Esophagus (tissue), 2 donors: Measurements from ENCODE around the gene DMRTA1. TPM values are rescaled to one million over a fixed set of nuclear protein-coding genes. Genes with fewer than 3 reads are reported as not detected.
"Not testable (repeated sequence)": the region's sequence is repeated elsewhere in the genome, so short reads cannot be mapped to it uniquely, and the experiment has no call there.

Source experiments
- H3K27ac ChIP-seq, 2 donors: one replicate each; pipeline ENCODE4 v1.5.1; 2013; ENCODE audit warnings: low read depth in 2 of 2, mild to moderate bottlenecking in 2 of 2, inconsistent platforms in 1 of 2, low read length in 1 of 2, moderate library complexity in 1 of 2
- H3K27me3 ChIP-seq, 2 donors: one replicate each; pipeline ENCODE4 v1.6.1; 2013; ENCODE audit warnings: low read length in 2 of 2, control low read depth in 1 of 2, mild to moderate bottlenecking in 1 of 2; ENCODE audit not compliant: insufficient read depth in 2 of 2, control insufficient read depth in 1 of 2
- H3K36me3 ChIP-seq, 2 donors: one replicate each; pipeline ENCODE4 v1.6.1; 2013; ENCODE audit warnings: low read length in 1 of 2; ENCODE audit not compliant: control insufficient read depth in 2 of 2, insufficient read depth in 2 of 2
- H3K4me1 ChIP-seq, 2 donors: one replicate each; pipeline ENCODE4 v1.6.1; 2013; ENCODE audit warnings: low read length in 1 of 2; ENCODE audit not compliant: control insufficient read depth in 2 of 2, insufficient read depth in 2 of 2
- H3K4me3 ChIP-seq, 2 donors: one replicate each; pipeline ENCODE4 v1.5.1; 2013; ENCODE audit warnings: low read length in 2 of 2, mild to moderate bottlenecking in 2 of 2, low read depth in 1 of 2, moderate library complexity in 1 of 2
- H3K9me3 ChIP-seq, 2 donors: one replicate each; pipeline ENCODE4 v1.6.1; 2013; ENCODE audit warnings: mild to moderate bottlenecking in 2 of 2, low read depth in 1 of 2, low read length in 1 of 2, moderate library complexity in 1 of 2; ENCODE audit not compliant: control insufficient read depth in 2 of 2, insufficient read depth in 1 of 2
- WGBS, 2 donors: extraction: QIAGEN DNeasy Blood & Tissue Kit; methylation state at CpG; one replicate each; pipeline ENCODE4 v1.1.7; 2013; 5-methylcytosine and 5-hydroxymethylcytosine counted together
- polyA plus RNA-seq, 2 donors: library from polyadenylated mRNA; stranded (reverse); fragments of 200-250 nt; gene quantifications; one replicate each; pipeline ENCODE4 v1.2.3, GENCODE V29; 2013
- donor health status: healthy with polysubstance abuse.
- donor health status: Bipolar disorder and iron deficiency.

DMRTA1 gene
- polyA plus RNA-seq, 2 donors, result 1.0 to 1.5 TPM

DNA sequence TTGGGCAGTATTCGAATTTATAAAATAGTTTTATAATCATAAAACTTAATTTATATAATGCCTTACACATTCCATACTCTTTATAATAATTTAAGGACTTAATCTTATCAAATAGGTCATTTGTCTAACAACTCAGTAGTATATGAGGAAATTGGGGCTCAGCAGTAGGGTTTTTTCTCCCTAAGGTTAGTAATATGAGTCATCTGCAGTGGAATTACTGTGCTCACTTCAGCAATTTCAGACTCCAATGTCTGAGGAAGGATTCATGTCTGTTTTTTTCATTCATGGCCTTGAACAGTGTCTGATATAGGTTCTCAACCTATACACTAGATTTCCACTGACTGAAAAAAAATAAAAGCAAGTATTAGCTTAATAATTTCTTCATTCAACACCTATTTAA lies 7.4 kb downstream of the DMRTA1 start:
- Histone ChIP-seq H3K27ac (no peak overlapping the region), H3K4me3 (no peak overlapping the region), H3K9me3 (no peaks in the 10 kb centered on the region), H3K36me3 (no peaks in the 10 kb centered on the region), H3K4me1 (no peaks in the 10 kb centered on the region), H3K27me3 (no peaks in the 10 kb centered on the region)
- WGBS, 2 donors, result 0 to 23% methylated on average over 1 of the region's 1 CpG

DNA sequence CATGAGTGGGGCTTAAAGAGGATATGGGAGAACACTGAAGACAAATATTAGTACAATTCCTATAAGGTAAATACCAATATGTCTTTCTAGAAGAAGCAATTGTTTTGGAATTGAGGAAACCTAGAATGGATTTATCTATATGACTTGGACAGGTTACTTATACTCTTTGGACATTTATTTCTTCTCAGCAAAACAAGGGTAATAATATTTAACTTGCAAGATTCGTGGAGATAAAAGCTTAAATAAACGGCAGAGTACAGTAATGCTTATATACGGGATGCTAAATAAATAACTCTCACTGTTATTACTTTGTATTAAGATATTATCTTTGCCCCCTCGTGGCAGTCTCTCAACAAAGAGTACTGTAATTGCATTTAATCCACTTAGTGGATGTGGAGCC lies 8.6 kb downstream of the DMRTA1 start:
- WGBS, 2 donors, result 62 to 68% methylated on average over 4 of the region's 4 CpGs
- Histone ChIP-seq H3K9me3 (no peaks in the 10 kb centered on the region), H3K27me3 (no peaks in the 10 kb centered on the region), H3K27ac (no peak overlapping the region), H3K4me1 (no peaks in the 10 kb centered on the region), H3K36me3 (no peaks in the 10 kb centered on the region), H3K4me3 (no peak overlapping the region)

DNA sequence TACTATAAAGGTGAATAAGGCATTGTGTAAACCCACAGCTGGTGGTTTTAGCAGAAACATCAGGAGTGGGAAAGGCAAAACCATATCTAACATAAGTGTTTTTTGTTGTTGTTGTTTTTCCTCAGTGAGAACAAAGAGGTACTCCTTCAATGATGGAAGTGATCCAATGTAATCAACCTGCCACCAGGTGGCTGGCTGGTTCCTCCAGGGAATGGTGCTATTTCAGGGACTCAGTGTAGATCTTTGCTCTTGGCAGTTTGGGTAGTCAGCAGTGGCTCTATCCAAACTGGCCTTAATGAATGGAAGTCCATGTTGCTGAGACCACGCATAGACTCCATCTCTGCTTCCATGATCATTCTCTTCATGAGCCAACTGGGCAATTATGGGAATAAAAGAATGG lies 10.8 kb downstream of the DMRTA1 start:
- H3K36me3 ChIP-seq, result no peaks in the 10 kb centered on the region
- no peaks in the 10 kb centered on the region for H3K27me3 ChIP-seq
- H3K4me1 ChIP-seq, result no peaks in the 10 kb centered on the region
- no peak overlapping the region for H3K27ac ChIP-seq
- no peaks in the 10 kb centered on the region for H3K9me3 ChIP-seq
- WGBS, 2 donors, result 83 to 92% methylated on average over 1 of the region's 1 CpG
- no peak overlapping the region for H3K4me3 ChIP-seq

DNA sequence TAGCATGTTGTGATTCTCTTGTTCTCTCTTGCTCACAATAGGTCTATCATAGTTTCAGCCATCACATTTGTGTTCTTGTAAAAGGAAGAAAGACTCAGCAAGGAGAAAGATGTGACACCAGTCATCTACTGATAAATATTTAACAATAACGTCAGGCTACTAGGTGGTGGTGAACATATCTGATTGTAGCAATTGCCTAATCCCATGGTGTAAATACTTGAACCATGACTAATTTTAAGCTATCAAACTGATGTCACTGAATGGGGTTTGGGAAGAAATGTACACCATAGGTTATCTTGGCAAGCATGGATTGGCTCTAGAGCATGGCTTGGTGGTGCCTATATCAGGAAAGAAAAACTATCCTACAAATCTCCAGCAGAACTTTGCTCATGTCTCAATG lies 16.6 kb downstream of the DMRTA1 start:
- H3K36me3 ChIP-seq, result no peaks in the 10 kb centered on the region
- H3K27me3 ChIP-seq, result no peaks in the 10 kb centered on the region
- H3K9me3 ChIP-seq, result no peaks in the 10 kb centered on the region
- H3K4me1 ChIP-seq, result no peaks in the 10 kb centered on the region
- H3K27ac ChIP-seq, result no peak overlapping the region
- H3K4me3 ChIP-seq, result no peak overlapping the region
- 44 to 74% methylated on average over 1 of the region's 1 CpG for WGBS, 2 donors

DNA sequence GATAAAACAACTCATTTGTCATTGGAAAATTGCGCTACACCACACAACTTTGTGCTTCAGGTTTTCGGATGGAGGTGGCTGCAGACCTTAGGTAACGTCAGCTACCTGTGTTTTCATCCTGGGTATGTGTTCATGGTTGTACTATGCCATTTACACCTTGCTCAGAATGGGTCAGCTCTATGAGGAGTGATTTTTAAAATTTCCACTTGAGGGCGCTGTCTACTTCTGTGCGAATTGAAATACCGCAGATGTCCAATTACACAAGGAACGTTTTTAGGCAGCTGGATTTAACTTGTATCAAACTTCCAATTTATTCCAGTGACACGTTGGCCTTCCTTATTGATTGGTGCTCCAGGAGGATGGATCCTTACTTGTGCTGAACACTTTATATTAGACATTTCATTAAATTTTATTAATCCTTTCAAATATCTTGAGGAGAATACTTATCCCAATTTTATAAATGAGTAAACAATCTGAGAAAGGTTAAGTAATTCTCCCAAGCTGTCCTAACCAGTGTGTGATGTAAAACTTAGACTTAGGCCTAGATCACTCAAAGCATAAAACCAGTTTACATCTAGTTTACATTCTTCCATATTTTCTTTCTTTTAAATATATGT lies 23.4 kb downstream of the DMRTA1 start:
- H3K4me3 ChIP-seq, result no peak overlapping the region
- no peaks in the 10 kb centered on the region for H3K27me3 ChIP-seq
- H3K9me3 ChIP-seq, result no peaks in the 10 kb centered on the region
- 10 to 11% methylated on average over 8 of the region's 8 CpGs for WGBS, 2 donors
- no peaks in the 10 kb centered on the region for H3K36me3 ChIP-seq
- H3K4me1 ChIP-seq, result no peaks in the 10 kb centered on the region
- H3K27ac ChIP-seq, result no peak overlapping the region

DNA sequence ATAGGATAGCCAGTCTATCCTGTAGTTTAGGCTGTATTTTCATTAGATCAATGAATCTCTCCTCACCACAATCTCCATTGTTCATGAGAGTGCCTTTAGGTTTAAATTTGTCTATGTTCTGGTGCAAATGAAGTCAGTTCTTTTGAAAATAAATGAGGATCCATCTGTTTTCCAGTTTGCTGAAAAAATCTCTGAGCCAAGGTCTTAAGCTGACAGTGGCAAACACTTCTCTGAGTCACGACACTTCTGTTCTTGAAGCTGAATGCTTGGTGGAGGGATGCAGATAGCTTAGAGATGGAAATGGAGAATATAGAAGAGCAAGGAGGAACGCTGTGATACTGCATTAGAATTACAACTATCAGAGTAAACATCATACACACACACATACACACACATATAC lies 34.9 kb downstream of the DMRTA1 start:
- no peak overlapping the region for H3K4me3 ChIP-seq
- H3K27me3 ChIP-seq, result no peaks in the 10 kb centered on the region
- 62 to 74% methylated on average over 2 of the region's 2 CpGs for WGBS, 2 donors
- no peaks in the 10 kb centered on the region for H3K4me1 ChIP-seq
- no peaks in the 10 kb centered on the region for H3K36me3 ChIP-seq
- H3K9me3 ChIP-seq, result no peaks in the 10 kb centered on the region
- H3K27ac ChIP-seq, result no peak overlapping the region

DNA sequence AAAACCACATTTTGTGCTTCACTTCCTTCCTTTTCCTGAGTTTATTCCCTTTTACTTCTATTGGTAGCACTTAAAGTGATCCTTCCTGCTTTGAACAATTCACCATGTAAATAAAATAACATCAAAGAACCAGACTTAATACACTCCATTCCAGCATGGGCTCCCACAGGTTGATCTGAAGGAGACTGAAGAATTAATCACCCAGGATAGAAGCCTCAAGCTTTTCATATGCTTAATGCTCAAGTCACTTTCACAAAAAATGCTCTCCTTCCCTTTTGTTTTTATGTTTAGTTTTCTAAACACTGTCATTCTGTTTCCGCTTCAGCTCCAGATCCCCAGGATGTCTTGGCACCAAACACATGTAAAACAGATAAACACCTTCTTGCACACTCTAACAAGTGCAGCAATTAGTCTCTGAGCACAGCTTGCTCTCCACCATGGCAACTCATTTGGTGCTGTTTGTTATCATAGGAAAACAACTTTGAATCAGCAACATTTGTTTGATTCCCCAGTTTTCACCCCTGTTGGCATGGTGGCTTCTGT lies 37.0 kb downstream of the DMRTA1 start:
- Histone ChIP-seq H3K4me3 (no peak overlapping the region), H3K27me3 (no peaks in the 10 kb centered on the region), H3K4me1 (no peaks in the 10 kb centered on the region), H3K27ac (no peak overlapping the region), H3K9me3 (no peaks in the 10 kb centered on the region), H3K36me3 (no peaks in the 10 kb centered on the region)
- WGBS, 2 donors, result 50 to 65% methylated on average over 1 of the region's 1 CpG

DNA sequence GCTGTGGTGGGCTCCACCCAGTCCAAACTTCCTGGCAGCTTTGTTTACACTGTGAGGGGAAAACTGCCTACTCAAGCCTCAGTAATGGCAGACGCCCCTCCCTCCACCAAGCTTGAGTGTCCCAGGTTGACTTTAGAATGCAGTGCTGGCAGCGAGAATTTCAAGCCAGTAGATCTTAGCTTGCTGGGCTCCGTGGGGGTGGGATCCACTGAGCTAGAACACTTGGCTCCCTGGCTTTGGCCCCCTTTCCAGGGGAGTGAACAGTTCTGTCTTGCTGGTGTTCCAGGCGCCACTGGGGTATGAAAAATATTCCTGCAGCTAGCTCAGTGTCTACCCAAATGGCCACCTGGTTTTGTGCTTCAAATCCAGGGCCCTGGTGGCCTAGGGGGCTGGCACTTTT lies 49.6 kb downstream of the DMRTA1 start:
- not testable (repeated sequence) for H3K36me3 ChIP-seq, H3K27ac ChIP-seq, H3K27me3 ChIP-seq, H3K9me3 ChIP-seq, H3K4me1 ChIP-seq, H3K4me3 ChIP-seq
- 77 to 81% methylated on average over 4 of the region's 4 CpGs for WGBS, 2 donors
